ENCODE results near the gene CERS6. TPM values are rescaled to one million over a fixed set of nuclear protein-coding genes. Genes with fewer than 3 reads are reported as not detected.

Gene CERS6
- total RNA-seq, 1 experiment from 2014 or later = 45.9 TPM

DNA sequence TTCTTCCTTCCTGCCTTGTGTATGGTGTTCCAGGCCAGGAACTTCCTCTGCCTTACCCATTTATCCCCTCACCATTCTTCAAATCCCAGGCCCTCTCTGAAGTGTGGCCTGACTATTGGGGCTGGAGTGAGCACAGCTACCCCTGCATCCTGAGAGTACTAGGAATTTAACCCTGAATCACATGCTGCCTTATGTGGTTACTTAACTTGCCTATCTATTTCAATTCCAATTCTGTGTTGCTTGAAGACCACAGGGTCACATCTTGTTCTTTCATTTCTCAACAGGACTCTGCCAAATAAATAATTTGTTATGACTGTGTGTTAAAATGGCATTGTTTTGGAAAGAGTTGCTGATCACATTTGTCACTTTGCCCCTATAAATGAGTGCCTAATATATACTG lies 108.6 kb downstream of the CERS6 start:
- Mint-ChIP-seq H3K9me3 (ENCODE audit: low read depth, unreplicated experiment) (no peaks in the 10 kb centered on the region), H3K36me3 (ENCODE audit: insufficient read depth, unreplicated experiment) (no peaks in the 10 kb centered on the region), H3K27me3 (ENCODE audit: unreplicated experiment) (no peaks in the 10 kb centered on the region), H3K4me3 (ENCODE audit: low read depth, unreplicated experiment) (no peak overlapping the region), H3K4me1 (ENCODE audit: low read depth, unreplicated experiment) (peaks cover 10% of the 10 kb centered on the region), H3K27ac (ENCODE audit: unreplicated experiment) (no peak overlapping the region)
- no TSS peak for BruUV-seq (replicated peaks)
- CTCF ChIA-PET = interaction anchor here (1.0 kb wide), 1 partner anchor 8 kb away, joined by 3 read pairs; no protein-coding TSS in a partner anchor
- TF ChIP-seq, protein P1, sequence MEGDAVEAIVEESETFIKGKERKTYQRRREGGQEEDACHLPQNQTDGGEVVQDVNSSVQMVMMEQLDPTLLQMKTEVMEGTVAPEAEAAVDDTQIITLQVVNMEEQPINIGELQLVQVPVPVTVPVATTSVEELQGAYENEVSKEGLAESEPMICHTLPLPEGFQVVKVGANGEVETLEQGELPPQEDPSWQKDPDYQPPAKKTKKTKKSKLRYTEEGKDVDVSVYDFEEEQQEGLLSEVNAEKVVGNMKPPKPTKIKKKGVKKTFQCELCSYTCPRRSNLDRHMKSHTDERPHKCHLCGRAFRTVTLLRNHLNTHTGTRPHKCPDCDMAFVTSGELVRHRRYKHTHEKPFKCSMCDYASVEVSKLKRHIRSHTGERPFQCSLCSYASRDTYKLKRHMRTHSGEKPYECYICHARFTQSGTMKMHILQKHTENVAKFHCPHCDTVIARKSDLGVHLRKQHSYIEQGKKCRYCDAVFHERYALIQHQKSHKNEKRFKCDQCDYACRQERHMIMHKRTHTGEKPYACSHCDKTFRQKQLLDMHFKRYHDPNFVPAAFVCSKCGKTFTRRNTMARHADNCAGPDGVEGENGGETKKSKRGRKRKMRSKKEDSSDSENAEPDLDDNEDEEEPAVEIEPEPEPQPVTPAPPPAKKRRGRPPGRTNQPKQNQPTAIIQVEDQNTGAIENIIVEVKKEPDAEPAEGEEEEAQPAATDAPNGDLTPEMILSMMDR (IDR thresholded peaks at IDR 0.05; ENCODE audit: unreplicated experiment) = no peak
- DNase-seq = no peak
- intact Hi-C loops (cut with micrococcal nuclease; ENCODE audit: unreplicated experiment) = no loop called here

DNA sequence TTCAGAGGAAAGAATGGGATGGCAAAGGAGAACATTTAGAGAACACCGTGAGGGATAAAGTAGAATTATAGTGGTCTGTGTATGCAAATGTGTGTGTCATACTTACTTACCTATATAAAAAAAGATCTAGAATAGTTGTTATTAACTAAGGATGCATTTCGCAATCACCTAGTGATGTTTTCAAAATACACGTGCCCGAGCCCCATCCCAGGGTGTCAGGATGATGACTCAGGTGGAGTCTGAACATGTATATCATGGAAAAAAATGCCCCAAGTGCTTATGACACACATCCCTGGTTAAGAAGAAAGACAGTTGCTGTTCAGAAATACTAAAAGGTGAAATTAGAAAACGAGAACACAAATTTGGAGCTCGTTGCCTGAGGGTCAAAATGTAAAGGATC lies 109.0 kb downstream of the CERS6 start:
- intact Hi-C loops (cut with micrococcal nuclease; ENCODE audit: unreplicated experiment) = no loop called here
- TF ChIP-seq, protein P1 (IDR thresholded peaks at IDR 0.05; ENCODE audit: unreplicated experiment) = no peak
- Mint-ChIP-seq H3K36me3 (ENCODE audit: insufficient read depth, unreplicated experiment) (no peaks in the 10 kb centered on the region), H3K27ac (ENCODE audit: unreplicated experiment) (no peak overlapping the region), H3K27me3 (ENCODE audit: unreplicated experiment) (no peaks in the 10 kb centered on the region), H3K4me1 (ENCODE audit: low read depth, unreplicated experiment) (peaks cover 10% of the 10 kb centered on the region), H3K4me3 (ENCODE audit: low read depth, unreplicated experiment) (no peak overlapping the region), H3K9me3 (ENCODE audit: low read depth, unreplicated experiment) (no peaks in the 10 kb centered on the region)
- CTCF ChIA-PET = interaction anchor here (1.0 kb wide), 1 partner anchor 8 kb away, joined by 3 read pairs; no protein-coding TSS in a partner anchor
- DNase-seq = no peak
- BruUV-seq (replicated peaks) = no TSS peak

DNA sequence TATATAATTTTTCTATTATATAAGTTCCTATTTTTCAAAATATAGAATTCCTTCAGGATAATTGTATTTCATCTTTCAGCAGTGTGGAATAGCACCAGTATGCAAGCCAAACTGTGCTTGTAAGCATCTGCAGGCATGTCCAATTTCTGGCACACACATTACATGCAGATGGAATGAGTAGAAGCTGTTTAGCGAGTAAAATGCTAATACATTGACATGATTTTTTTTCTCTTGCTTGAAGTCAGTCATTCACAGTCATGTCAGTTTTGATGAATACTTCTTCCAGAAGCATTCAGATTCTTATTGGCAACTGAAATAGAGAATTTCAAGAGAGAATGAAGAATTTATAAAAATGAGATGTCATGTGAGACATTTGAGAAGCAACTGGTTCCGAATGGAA lies 109.4 kb downstream of the CERS6 start:
- no peak for DNase-seq
- CTCF ChIA-PET = interaction anchor here (1.0 kb wide), 1 partner anchor 9 kb away, joined by 3 read pairs; no protein-coding TSS in a partner anchor
- intact Hi-C loops (cut with micrococcal nuclease; ENCODE audit: unreplicated experiment) = no loop called here
- H3K4me3 Mint-ChIP-seq (ENCODE audit: low read depth, unreplicated experiment) = no peak overlapping the region
- H3K36me3 Mint-ChIP-seq (ENCODE audit: insufficient read depth, unreplicated experiment) = no peaks in the 10 kb centered on the region
- BruUV-seq (replicated peaks) = no TSS peak
- TF ChIP-seq, protein P1 (IDR thresholded peaks at IDR 0.05; ENCODE audit: unreplicated experiment) = no peak
- no peaks in the 10 kb centered on the region for H3K9me3 Mint-ChIP-seq (ENCODE audit: low read depth, unreplicated experiment)
- no peak overlapping the region for H3K27ac Mint-ChIP-seq (ENCODE audit: unreplicated experiment)
- peaks cover 10% of the 10 kb centered on the region for H3K4me1 Mint-ChIP-seq (ENCODE audit: low read depth, unreplicated experiment)
- no peaks in the 10 kb centered on the region for H3K27me3 Mint-ChIP-seq (ENCODE audit: unreplicated experiment)

DNA sequence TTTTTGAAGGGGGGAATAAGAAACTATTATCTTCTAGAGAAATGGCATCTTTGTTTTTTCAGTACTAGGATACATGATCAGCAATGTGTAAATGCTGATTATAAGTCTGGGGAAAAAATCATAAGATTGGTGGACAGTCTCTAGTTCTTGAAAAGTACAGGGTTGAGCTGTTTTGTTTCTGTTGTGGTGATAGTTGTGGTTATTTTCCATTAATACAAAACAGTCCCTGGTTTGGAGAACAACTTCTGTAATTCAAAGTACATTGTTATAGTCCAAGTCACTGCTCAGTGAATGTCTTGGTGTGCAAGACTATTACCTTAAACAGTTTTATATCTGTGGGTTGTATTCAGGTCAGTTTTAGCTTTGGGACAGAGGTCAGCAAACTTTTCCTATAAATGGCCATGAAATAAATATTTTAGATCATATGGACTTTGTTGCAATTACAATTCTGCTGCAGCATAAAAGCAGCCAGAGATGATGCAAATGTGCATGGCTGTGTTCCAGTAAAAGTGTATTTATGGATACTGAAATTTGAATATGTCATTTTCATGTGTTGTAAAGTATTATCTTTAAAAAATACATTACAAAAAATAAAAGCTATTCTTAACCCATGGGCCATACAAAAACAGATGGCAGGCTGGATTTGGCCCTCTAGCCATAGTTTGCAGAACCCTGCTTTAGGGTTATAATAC lies 111.0 kb downstream of the CERS6 start:
- Mint-ChIP-seq H3K36me3 (ENCODE audit: insufficient read depth, unreplicated experiment) (no peaks in the 10 kb centered on the region), H3K27me3 (ENCODE audit: unreplicated experiment) (no peaks in the 10 kb centered on the region), H3K9me3 (ENCODE audit: low read depth, unreplicated experiment) (no peaks in the 10 kb centered on the region), H3K4me3 (ENCODE audit: low read depth, unreplicated experiment) (no peak overlapping the region), H3K27ac (ENCODE audit: unreplicated experiment) (no peak overlapping the region), H3K4me1 (ENCODE audit: low read depth, unreplicated experiment) (peaks cover 5% of the 10 kb centered on the region)
- CTCF ChIA-PET = no interaction called here
- BruUV-seq (replicated peaks) = no TSS peak
- intact Hi-C loops (cut with micrococcal nuclease; ENCODE audit: unreplicated experiment) = no loop called here
- no peak for DNase-seq
- TF ChIP-seq, protein P1 (IDR thresholded peaks at IDR 0.05; ENCODE audit: unreplicated experiment) = no peak
